Activated CD4-positive, alpha-beta T cell treated with anti-CD3 and anti-CD28 coated beads, Interleukin-2, amount 50 U/mL, for 16 hours (primary cell): ENCODE results near the gene ASB15.

ENCODE experiments used
- DNase-seq: peaks from one replicate; pipeline ENCODE4 v3.0.0-alpha.2; 2020

ASB15 gene

GRCh38 chr7:123637878-123638277, 36.3 kb downstream of the ASB15 start:
- DNase-seq, result no peak

DNA sequence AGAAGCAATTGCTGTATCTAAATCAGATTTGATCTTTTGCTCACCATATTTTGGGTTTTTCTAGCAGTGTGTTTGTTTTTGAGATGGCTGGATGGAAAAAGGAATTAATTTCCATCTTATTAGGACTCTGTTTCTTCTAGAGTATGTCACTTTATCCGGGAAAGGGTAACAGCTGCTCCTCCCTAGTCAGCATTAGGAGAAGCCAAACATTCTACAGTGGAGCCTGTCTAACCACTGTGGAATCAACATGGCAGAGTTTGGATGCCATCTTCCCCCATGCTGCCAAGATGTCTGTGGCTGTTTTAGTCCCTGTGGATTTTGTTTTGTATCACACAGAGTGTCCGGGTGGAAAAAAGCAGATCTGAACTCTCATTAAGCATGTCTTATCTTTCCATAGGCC, 38.0 kb downstream of the ASB15 start:
- DNase-seq, result no peak

- DNase-seq, result no peak
Observed at GRCh38 chr7:123640583-123640982, 39.0 kb downstream of the ASB15 start.

GRCh38 chr7:123641901-123642300, 40.3 kb downstream of the ASB15 start:
- no peak for DNase-seq

GRCh38 chr7:123643495-123644441, 42.1 kb downstream of the ASB15 start:
- DNase-seq, result no peak

- no peak for DNase-seq
Observed at GRCh38 chr7:123645516-123645915, 43.9 kb downstream of the ASB15 start.

- no peak for DNase-seq
Observed at GRCh38 chr7:123647106-123647730, 45.6 kb downstream of the ASB15 start.

GRCh38 chr7:123649964-123650363, 48.3 kb downstream of the ASB15 start:
- DNase-seq, result no peak

DNA sequence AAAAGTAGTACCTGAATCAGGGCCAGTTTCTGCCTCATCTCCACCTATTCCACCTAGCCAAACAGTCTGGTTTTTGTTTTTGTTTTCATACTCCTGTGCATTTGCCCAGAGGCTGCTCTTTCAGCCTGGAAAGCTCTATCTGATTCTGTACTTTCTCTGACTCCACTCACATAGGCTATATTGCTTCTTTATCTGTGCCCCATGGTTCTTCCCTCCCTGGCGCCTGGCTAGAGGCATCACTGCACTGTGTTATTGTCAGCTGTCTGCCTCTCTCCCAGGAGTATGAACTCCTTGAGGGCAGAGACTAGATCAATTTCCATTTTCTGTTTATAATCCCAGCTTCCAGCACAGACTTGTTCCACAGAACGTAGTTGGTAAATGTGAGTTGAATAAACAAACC, 49.0 kb downstream of the ASB15 start:
- DNase-seq, result no peak

GRCh38 chr7:123652406-123652805, 50.8 kb downstream of the ASB15 start:
- no peak for DNase-seq

- DNase-seq, result no peak
Observed at GRCh38 chr7:123653162-123653561, 51.5 kb downstream of the ASB15 start.

DNA sequence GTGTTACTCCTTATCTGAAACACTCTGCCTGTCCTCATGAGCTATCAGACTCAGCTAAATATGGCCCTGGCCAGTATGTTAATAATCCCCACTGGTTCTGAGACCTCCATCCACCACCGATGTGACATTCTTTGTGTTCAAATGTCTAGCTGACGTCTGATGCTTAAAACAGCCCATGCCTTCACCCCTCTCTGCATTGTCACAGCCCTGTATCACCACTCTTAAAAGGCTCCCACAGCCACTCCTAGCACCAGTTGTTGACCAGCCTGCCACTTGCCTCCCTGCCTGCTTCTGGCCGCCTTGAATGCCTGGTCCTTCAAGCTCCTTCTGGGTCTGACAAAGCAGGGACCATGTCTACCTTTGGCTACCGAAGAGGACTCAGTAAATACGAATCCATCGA, 54.0 kb downstream of the ASB15 start, which contains the start of gene LMOD2:
LMOD2 (plus strand) TSS at position 253 of the 400 bp plus-strand sequence; CDS start at position 351, 98 bp downstream.
- DNase-seq, result no peak

DNA sequence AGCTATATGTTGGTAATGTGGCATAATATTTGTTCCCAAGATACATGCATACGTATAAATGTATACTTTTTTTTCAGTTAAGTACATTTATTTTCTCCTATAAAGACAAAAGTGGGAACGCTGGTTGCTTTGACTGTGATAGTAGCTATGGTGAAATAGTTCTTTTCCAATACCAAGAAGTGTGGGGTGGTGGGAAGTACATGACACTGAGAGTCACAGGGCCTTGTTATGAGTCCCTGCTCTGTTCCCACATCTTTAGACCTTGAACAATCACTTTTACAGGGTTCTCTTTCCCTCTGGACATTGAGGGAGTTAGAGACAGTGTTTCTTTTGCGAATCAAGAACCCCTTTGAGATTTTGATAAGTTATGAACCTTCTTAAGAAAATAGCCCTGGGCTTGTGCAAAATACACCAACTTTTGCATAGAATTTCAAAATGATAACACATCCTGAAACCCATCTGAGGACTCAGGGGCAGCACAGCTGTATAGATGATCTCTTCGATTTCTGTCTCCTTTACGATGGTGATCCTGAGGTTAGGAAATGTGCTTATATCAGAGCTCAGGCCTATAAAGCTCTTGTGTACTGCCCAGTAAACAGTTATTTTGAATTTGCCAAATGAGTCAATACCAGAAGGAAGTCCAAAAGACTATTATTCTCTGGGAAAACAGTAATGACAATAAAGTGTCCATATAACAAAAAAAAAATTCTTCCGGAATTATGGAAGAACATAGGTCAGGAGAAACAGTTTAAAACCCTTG, 55.1 kb downstream of the ASB15 start:
- DNase-seq, result no peak

DNA sequence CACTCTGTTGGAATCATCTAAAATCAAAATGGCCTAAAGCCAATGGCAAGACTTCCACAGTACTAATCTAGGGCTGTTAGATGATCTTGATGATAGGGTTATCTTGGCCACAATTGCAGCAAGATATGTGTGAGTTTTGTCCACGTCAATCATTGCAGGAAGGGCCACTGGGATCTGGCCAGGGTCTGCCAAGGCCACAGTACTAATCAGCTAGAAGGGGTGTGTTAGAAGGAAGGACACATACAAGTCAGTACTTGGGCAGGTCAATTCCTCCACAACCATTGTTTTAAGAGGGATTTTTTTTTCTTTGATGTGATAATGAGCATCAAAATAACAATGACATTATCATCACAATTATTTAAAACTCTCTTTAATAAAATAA, 55.7 kb downstream of the ASB15 start:
- no peak for DNase-seq

GRCh38 chr7:123658023-123658422, 56.4 kb downstream of the ASB15 start:
- no peak for DNase-seq

- no peak for DNase-seq
Observed at GRCh38 chr7:123660514-123661354, 59.1 kb downstream of the ASB15 start.

- DNase-seq, result no peak
Observed at GRCh38 chr7:123661765-123662164, 60.1 kb downstream of the ASB15 start.

- DNase-seq, result no peak
Observed at GRCh38 chr7:123662293-123662692, 60.7 kb downstream of the ASB15 start.

- no peak for DNase-seq
Observed at GRCh38 chr7:123662755-123663154, 61.1 kb downstream of the ASB15 start.

DNA sequence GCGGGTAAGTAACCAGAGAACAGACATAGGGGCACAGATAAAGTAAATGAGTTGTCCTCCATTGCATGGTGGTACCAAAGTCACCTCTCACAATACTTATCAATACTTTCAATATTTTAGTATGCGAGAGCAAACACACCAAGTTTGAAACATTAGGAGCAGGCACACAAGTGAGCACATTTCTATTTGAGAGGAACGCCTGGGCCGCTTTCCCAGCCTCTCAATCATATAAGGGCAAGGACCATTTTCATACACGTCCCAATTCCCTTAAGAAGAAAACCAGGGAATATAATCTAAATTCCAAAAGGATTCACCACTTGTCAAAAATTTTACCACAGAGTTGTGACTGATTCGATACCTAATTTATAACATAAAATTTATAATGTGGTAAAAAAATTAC, 61.6 kb downstream of the ASB15 start:
- no peak for DNase-seq

GRCh38 chr7:123665157-123665556, 63.5 kb downstream of the ASB15 start:
- DNase-seq, result no peak

DNA sequence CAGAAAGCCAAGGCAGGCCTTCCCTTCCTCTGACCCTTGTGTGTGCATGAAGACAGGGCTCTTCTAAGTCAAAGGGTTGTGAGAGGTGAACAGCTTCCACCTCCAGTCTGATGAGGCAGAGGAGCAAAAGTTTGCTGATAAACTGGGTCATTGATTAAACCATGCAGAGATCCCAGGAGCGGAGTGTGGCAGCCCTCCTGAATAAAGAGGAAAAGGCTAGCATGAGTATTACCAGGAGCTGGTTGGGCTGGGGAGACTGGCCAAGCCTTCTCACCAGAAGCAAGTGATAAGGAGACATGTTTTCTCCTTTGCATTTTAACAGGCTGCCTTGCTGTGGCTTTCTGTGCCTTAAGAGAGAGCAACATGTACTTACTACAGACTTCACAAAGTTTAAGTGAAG, 64.3 kb downstream of the ASB15 start:
- no peak for DNase-seq

- no peak for DNase-seq
Observed at GRCh38 chr7:123666492-123666891, 64.9 kb downstream of the ASB15 start.
